ENCODE results near the gene IQCN.

The IQCN gene

DNA sequence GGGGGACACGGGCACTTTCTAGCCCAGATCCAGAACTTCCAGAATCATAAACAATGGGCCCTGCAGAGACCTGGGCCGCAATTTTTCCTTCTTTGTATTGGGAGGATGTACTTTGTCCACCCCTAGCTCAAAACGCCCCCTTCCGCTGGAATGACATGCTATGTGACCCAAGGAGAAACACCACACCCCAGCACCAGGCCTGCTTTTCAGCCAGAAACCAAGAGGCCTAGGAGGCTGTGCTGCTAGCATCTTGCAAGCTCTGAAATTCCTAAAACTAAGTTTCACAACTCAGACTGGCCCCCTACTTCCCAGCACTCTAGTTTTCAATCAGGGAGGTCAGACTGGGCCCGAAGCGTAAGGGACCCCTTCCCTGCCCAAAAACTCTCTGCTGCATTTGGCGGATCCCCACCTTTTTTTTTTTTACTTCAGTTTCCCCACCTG lies 48.1 kb upstream of the IQCN start:
- peaks cover 7% of the 10 kb centered on the region for H3K4me1 ChIP-seq (ENCODE audit: control insufficient read depth, insufficient read depth, low read length)
- ChIA-PET POLR2A (interaction anchor here (0.6 to 3.7 kb wide), 7 partner anchors 16 to 77 kb away, joined by 3 to 118 read pairs (median 5); partner anchors contain the start of gene JUND), CTCF (interaction anchor here (0.6 to 7.6 kb wide), 14 partner anchors 10 to 170 kb away, joined by 3 to 114 read pairs (median 6); partner anchors contain the start of genes JUND and PIK3R2)
- H3K27ac ChIP-seq (ENCODE audit: extremely low read depth, low read depth, low read length), result peak overlapping the region; percentile 84
- TF ChIP-seq, protein P1, sequence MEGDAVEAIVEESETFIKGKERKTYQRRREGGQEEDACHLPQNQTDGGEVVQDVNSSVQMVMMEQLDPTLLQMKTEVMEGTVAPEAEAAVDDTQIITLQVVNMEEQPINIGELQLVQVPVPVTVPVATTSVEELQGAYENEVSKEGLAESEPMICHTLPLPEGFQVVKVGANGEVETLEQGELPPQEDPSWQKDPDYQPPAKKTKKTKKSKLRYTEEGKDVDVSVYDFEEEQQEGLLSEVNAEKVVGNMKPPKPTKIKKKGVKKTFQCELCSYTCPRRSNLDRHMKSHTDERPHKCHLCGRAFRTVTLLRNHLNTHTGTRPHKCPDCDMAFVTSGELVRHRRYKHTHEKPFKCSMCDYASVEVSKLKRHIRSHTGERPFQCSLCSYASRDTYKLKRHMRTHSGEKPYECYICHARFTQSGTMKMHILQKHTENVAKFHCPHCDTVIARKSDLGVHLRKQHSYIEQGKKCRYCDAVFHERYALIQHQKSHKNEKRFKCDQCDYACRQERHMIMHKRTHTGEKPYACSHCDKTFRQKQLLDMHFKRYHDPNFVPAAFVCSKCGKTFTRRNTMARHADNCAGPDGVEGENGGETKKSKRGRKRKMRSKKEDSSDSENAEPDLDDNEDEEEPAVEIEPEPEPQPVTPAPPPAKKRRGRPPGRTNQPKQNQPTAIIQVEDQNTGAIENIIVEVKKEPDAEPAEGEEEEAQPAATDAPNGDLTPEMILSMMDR (tag by site-specific recombination; IDR thresholded peaks at IDR 0.05), result peak; percentile 54; the same call in 1 of the 2 replicates
- TF ChIP-seq ZNF391 (tag by site-specific recombination; IDR thresholded peaks at IDR 0.05; ENCODE audit: borderline replicate concordance, low read depth), result no peak
- peaks cover 0 to 15% of the 10 kb centered on the region in 2 experiments; a peak in 1 of 3 replicates for H3K36me3 ChIP-seq (ENCODE audit: control insufficient read depth in 2 of 2, insufficient read depth in 1 of 2, low read length in 2 of 2)
- peak overlapping the region; percentile 92 for H3K4me3 ChIP-seq (ENCODE audit: low read depth, low read length)
- H3K9me3 ChIP-seq (ENCODE audit: control insufficient read depth, insufficient read depth, low read depth, low read length), result no peaks in the 10 kb centered on the region

- CTCF ChIA-PET, result interaction anchor here (0.6 to 7.6 kb wide), 12 partner anchors 9 to 89 kb away, joined by 3 to 114 read pairs (median 6); partner anchors contain the start of gene JUND
- Histone ChIP-seq H3K9me3 (ENCODE audit: control insufficient read depth, insufficient read depth, low read depth, low read length) (no peaks in the 10 kb centered on the region), H3K36me3 (ENCODE audit: control insufficient read depth in 2 of 2, insufficient read depth in 1 of 2, low read length in 2 of 2) (peaks cover 0 to 15% of the 10 kb centered on the region in 2 experiments; a peak in 1 of 3 replicates), H3K4me1 (ENCODE audit: control insufficient read depth, insufficient read depth, low read length) (peaks cover 7% of the 10 kb centered on the region), H3K4me3 (ENCODE audit: low read depth, low read length) (peak overlapping the region; percentile 92), H3K27ac (ENCODE audit: extremely low read depth, low read depth, low read length) (peak overlapping the region; percentile 84)
- TF ChIP-seq ZIC2 (tag by site-specific recombination; IDR thresholded peaks at IDR 0.05), result peak; percentile 27; the same call in 1 of the 2 replicates
- no peak for TF ChIP-seq ZNF302 (tag by site-specific recombination; IDR thresholded peaks at IDR 0.05; ENCODE audit: low read depth)
- POLR2A ChIA-PET, result interaction anchor here (0.6 to 3.7 kb wide), 5 partner anchors 17 to 59 kb away, joined by 3 to 118 read pairs (median 15); partner anchors contain the start of gene JUND
Measured at GRCh38 chr19:18321734-18322102, 47.5 kb upstream of the IQCN start.

GRCh38 chr19:18320865-18321733 lies 46.8 kb upstream of the IQCN start:
- Histone ChIP-seq H3K9me3 (ENCODE audit: control insufficient read depth, insufficient read depth, low read depth, low read length) (no peaks in the 10 kb centered on the region), H3K36me3 (ENCODE audit: control insufficient read depth in 2 of 2, insufficient read depth in 1 of 2, low read length in 2 of 2) (peaks cover 0 to 18% of the 10 kb centered on the region in 2 experiments; a peak in 1 of 3 replicates), H3K4me1 (ENCODE audit: control insufficient read depth, insufficient read depth, low read length) (peaks cover 7% of the 10 kb centered on the region), H3K27ac (ENCODE audit: extremely low read depth, low read depth, low read length) (no peak overlapping the region), H3K4me3 (ENCODE audit: low read depth, low read length) (no peak overlapping the region)
- TF ChIP-seq ZSCAN4 (tag by site-specific recombination; IDR thresholded peaks at IDR 0.05), result no peak
- no peak for TF ChIP-seq ZNF239 (tag by site-specific recombination; IDR thresholded peaks at IDR 0.05)
- no peak for TF ChIP-seq MYNN (tag by site-specific recombination; IDR thresholded peaks at IDR 0.05; ENCODE audit: borderline replicate concordance)
- TF ChIP-seq ZNF211 (tag by site-specific recombination; IDR thresholded peaks at IDR 0.05; ENCODE audit: low read depth), result no peak
- POLR2A ChIA-PET, result interaction anchor here (0.5 to 3.7 kb wide), 4 partner anchors 17 to 46 kb away, joined by 4 to 118 read pairs (median 10); partner anchors contain the start of gene JUND
- CTCF ChIA-PET, result interaction anchor here (0.5 to 7.6 kb wide), 12 partner anchors 7 to 90 kb away, joined by 3 to 114 read pairs (median 6); partner anchors contain the start of gene JUND

- ChIA-PET POLR2A (interaction anchor here (0.9 to 3.7 kb wide), 4 partner anchors 28 to 40 kb away, joined by 3 to 118 read pairs (median 6); partner anchors contain the start of gene JUND), CTCF (interaction anchor here (0.5 to 7.6 kb wide), 5 partner anchors 9 to 92 kb away, joined by 3 to 114 read pairs (median 5); partner anchors contain the start of gene JUND)
- H3K27ac ChIP-seq (ENCODE audit: extremely low read depth, low read depth, low read length), result no peak overlapping the region
- H3K4me1 ChIP-seq (ENCODE audit: control insufficient read depth, insufficient read depth, low read length), result peaks cover 7% of the 10 kb centered on the region
- H3K36me3 ChIP-seq (ENCODE audit: control insufficient read depth in 2 of 2, insufficient read depth in 1 of 2, low read length in 2 of 2), result peaks cover 0 to 30% of the 10 kb centered on the region in 2 experiments; a peak in 2 of 3 replicates
- H3K4me3 ChIP-seq (ENCODE audit: low read depth, low read length), result no peak overlapping the region
- H3K9me3 ChIP-seq (ENCODE audit: control insufficient read depth, insufficient read depth, low read depth, low read length), result no peaks in the 10 kb centered on the region
- TF ChIP-seq ZFHX2 (tag by site-specific recombination; conservative IDR thresholded peaks at IDR 0.05) (no peak), SALL2 (tag by site-specific recombination; IDR thresholded peaks at IDR 0.05; ENCODE audit: borderline replicate concordance) (no peak), ZSCAN5A (tag by site-specific recombination; IDR thresholded peaks at IDR 0.05) (no peak), ZNF701 (tag by site-specific recombination; IDR thresholded peaks at IDR 0.05) (no peak), ZNF214 (tag by site-specific recombination; IDR thresholded peaks at IDR 0.05; ENCODE audit: borderline replicate concordance) (no peak), HIC1 (tag by site-specific recombination; IDR thresholded peaks at IDR 0.05) (no peak), YY2 (tag by site-specific recombination; IDR thresholded peaks at IDR 0.05) (no peak)
Measured at GRCh38 chr19:18319591-18320135, 45.4 kb upstream of the IQCN start.
